Astrocyte (in vitro differentiated cells and primary cell): ENCODE measurements around the gene FANCE.

Experiments used
- CTCF ChIP-seq: IDR thresholded peaks from 2 replicates; pipeline ENCODE4 v1.5.1; 2011; ENCODE audit warnings: low read depth, mild to moderate bottlenecking, inconsistent platforms, low read length, moderate library complexity; ENCODE audit not compliant: insufficient read depth
- EZH2 ChIP-seq: IDR thresholded peaks from 2 replicates; pipeline ENCODE4 v1.6.1; 2012; ENCODE audit warnings: mild to moderate bottlenecking, low read length, inconsistent platforms; ENCODE audit not compliant: insufficient read depth

GRCh38 chr6:35412102-35412501 lies 40.0 kb upstream of the FANCE start:
- TF ChIP-seq CTCF = no peak
- no peak for TF ChIP-seq EZH2
